ENCODE measurements around the gene PDE6G. TPM values are rescaled to one million over a fixed set of nuclear protein-coding genes. Genes with fewer than 3 reads are reported as not detected.

PDE6G gene
- total and polyA plus RNA-seq, 2 experiments from 2014 or later = 0.37 to 0.87 TPM

DNA sequence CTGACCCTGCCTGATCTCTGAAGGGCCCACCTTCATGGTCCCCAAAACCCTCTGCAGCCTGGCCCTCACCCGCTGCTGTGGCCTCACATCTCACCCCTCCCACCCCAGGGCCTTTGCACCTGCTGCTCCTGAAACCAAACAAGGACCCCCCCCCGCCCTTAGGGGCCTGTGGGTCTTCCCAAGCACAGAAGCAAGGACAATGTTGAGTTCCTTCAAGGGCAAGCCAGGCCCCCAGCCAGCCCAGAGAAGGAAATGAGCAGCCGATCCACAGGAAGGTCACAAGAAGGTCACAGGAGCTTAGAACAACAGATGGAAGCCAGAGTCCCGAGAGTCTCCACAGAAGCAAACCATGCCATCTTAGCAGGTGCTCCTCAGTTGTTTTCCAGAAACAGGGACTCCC, 493 bp upstream of the PDE6G start:
- H3K9me2 ChIP-seq (replicated peaks; ENCODE audit: insufficient read depth) = no peaks in the 10 kb centered on the region
- TF ChIP-seq EZH2 (IDR thresholded peaks at IDR 0.05; ENCODE audit: borderline replicate concordance) = no peak
- TF ChIP-seq, protein P1, sequence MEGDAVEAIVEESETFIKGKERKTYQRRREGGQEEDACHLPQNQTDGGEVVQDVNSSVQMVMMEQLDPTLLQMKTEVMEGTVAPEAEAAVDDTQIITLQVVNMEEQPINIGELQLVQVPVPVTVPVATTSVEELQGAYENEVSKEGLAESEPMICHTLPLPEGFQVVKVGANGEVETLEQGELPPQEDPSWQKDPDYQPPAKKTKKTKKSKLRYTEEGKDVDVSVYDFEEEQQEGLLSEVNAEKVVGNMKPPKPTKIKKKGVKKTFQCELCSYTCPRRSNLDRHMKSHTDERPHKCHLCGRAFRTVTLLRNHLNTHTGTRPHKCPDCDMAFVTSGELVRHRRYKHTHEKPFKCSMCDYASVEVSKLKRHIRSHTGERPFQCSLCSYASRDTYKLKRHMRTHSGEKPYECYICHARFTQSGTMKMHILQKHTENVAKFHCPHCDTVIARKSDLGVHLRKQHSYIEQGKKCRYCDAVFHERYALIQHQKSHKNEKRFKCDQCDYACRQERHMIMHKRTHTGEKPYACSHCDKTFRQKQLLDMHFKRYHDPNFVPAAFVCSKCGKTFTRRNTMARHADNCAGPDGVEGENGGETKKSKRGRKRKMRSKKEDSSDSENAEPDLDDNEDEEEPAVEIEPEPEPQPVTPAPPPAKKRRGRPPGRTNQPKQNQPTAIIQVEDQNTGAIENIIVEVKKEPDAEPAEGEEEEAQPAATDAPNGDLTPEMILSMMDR (IDR thresholded peaks at IDR 0.05; ENCODE audit: poor library complexity) = no peak
- no peak for TF ChIP-seq EZH2phosphoT487 (IDR thresholded peaks at IDR 0.05; ENCODE audit: low read depth, severe bottlenecking, unreplicated experiment)
- DNase-seq (ENCODE audit: low spot score) = no peak
- no peak overlapping the region for H2AFZ ChIP-seq
- H4K20me1 ChIP-seq (ENCODE audit: insufficient read depth, poor library complexity, severe bottlenecking) = no peaks in the 10 kb centered on the region
- H3K79me2 ChIP-seq = no peaks in the 10 kb centered on the region
- no peaks in the 10 kb centered on the region for H3K27me3 ChIP-seq
- H3K36me3 ChIP-seq (replicated peaks; ENCODE audit: insufficient read depth, low read depth) = no peaks in the 10 kb centered on the region
- H3K4me3 ChIP-seq = no peak overlapping the region
- H3K4me1 ChIP-seq (ENCODE audit: insufficient read depth) = no peaks in the 10 kb centered on the region
- 69% methylated on average over 4 of the region's 4 CpGs for WGBS (ENCODE audit: low lambda C conversion rate, missing lambda C conversion rate)
- H3K4me2 ChIP-seq = no peak overlapping the region
- no peaks in the 10 kb centered on the region for H3K9me3 ChIP-seq (ENCODE audit: low read depth)
- no peak overlapping the region for H3K27ac ChIP-seq

DNA sequence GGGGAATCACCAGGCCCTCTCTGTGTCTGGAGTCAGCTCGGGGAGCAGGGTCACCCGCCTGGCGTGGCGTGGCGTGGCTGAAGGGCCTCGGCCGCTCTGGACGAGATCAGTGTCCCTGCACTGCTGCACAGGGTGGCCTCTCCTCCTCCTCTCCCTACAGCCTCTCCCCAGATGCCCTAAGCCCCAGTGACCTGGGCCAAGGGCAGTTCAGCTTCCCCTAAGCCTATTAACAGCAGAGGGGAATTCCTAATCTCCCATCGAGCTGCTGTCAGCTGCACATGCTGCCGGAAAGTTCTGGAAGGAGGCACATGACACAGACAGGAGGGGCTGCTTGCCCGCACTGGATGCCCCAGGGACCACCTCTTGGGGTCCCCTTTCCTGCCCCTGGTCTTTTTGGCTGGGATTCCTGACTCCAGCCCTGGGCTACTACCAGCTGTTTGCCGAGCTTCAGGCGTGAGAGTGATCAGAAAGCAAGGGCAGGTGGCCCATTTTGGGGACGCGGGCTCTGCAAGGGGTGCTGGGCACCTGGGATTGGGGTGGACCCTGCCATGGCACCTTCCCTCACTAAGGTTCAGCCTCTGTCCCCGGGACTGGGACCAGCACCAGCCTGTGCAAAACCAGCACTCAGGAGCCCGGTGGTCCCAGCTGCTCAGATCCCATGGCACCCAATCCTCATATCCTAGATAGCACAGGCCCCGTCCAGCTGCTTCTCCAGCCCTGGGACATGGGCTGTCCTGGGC, 794 bp downstream of the PDE6G start:
- 88% methylated on average over 18 of the region's 18 CpGs for WGBS (ENCODE audit: low lambda C conversion rate, missing lambda C conversion rate)
- Histone ChIP-seq H3K9me2 (replicated peaks; ENCODE audit: insufficient read depth) (no peaks in the 10 kb centered on the region), H3K27me3 (no peaks in the 10 kb centered on the region)

DNA sequence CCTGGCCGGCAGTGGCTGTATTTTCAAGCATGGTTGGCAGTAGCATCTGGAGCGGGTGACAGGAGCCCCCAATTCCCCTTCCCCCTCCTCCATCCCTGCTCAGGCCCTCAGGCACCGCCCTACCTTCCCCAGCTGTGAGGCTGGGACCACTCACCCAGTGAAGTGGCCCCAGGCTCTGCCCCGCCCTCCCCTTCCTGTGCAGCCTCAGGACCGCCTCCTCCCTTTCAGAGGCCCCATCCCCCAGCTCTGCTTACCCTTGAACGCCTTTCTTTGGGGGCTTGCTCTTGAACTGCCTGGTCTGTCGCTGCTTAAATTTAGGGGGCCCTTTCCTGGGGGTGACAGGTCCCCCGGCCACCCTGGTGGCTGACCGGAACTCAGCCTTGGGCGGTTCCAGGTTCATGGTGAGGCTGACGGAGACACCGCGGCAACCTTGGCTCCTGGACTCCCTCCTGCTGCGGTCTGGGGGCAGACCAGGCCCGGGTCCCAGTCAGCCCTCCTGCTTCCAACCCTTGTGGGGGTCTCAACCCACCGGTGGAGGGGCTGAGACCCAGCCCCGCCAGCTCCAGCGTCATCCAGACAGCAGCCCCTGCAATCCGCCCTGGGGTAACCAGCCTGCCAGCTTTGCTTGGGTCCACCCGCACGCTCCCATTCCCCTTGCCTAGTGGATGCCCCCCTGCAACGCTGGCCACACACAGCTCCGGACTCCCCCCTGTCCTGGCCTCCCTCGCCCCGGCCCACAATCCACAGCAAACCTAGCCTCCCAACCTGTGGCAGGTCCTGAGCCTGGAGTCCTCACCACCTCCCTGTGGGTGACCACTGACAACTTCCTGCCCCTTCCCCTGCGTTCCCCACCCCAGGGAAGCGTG, 3.2 kb downstream of the PDE6G start:
- WGBS (ENCODE audit: low lambda C conversion rate, missing lambda C conversion rate) = 52% methylated on average over 25 of the region's 27 CpGs
- Histone ChIP-seq H3K27ac (no peak overlapping the region), H3K4me1 (ENCODE audit: insufficient read depth) (no peaks in the 10 kb centered on the region), H2AFZ (no peak overlapping the region), H3K4me3 (no peak overlapping the region), H4K20me1 (ENCODE audit: insufficient read depth, poor library complexity, severe bottlenecking) (no peaks in the 10 kb centered on the region), H3K9me2 (replicated peaks; ENCODE audit: insufficient read depth) (no peaks in the 10 kb centered on the region), H3K36me3 (replicated peaks; ENCODE audit: insufficient read depth, low read depth) (no peaks in the 10 kb centered on the region), H3K27me3 (peaks cover 4% of the 10 kb centered on the region), H3K79me2 (no peaks in the 10 kb centered on the region), H3K9me3 (ENCODE audit: low read depth) (no peaks in the 10 kb centered on the region), H3K4me2 (peak overlapping the region; percentile 66)
- TF ChIP-seq, protein P1 (IDR thresholded peaks at IDR 0.05; ENCODE audit: poor library complexity) = no peak
- no peak for TF ChIP-seq EZH2phosphoT487 (IDR thresholded peaks at IDR 0.05; ENCODE audit: low read depth, severe bottlenecking, unreplicated experiment)
- no peak for TF ChIP-seq EZH2 (IDR thresholded peaks at IDR 0.05; ENCODE audit: borderline replicate concordance)
- no peak for DNase-seq (ENCODE audit: low spot score)

More for the DNA sequence above, 794 bp downstream of the PDE6G start:
- no peak for DNase-seq (ENCODE audit: low spot score)
- Histone ChIP-seq H3K9me3 (ENCODE audit: low read depth) (no peaks in the 10 kb centered on the region), H3K27ac (no peak overlapping the region), H3K4me2 (no peak overlapping the region), H3K36me3 (replicated peaks; ENCODE audit: insufficient read depth, low read depth) (no peaks in the 10 kb centered on the region), H4K20me1 (ENCODE audit: insufficient read depth, poor library complexity, severe bottlenecking) (no peaks in the 10 kb centered on the region), H3K4me1 (ENCODE audit: insufficient read depth) (no peaks in the 10 kb centered on the region), H2AFZ (no peak overlapping the region), H3K4me3 (no peak overlapping the region), H3K79me2 (no peaks in the 10 kb centered on the region)
- no peak for TF ChIP-seq EZH2phosphoT487 (IDR thresholded peaks at IDR 0.05; ENCODE audit: low read depth, severe bottlenecking, unreplicated experiment)
- TF ChIP-seq, protein P1 (IDR thresholded peaks at IDR 0.05; ENCODE audit: poor library complexity) = no peak
- TF ChIP-seq EZH2 (IDR thresholded peaks at IDR 0.05; ENCODE audit: borderline replicate concordance) = no peak

All from hepatocyte (in vitro differentiated cells).